Activated CD4-positive, alpha-beta memory T cell treated with anti-CD3 and anti-CD28 coated beads for 36 hours (primary cell): ENCODE results near the gene SLC35D3. TPM values are rescaled to one million over a fixed set of nuclear protein-coding genes. Genes with fewer than 3 reads are reported as not detected.
"Not testable (repeated sequence)": the region's sequence is repeated elsewhere in the genome, so short reads cannot be mapped to it uniquely, and the experiment has no call there.

Experiments
- CTCF ChIA-PET: fragments of 350-600 bp; sonication (Branson Sonifier 250); formaldehyde crosslinking; loops from one replicate; lab custom pipeline; 2021; ENCODE audit warnings: antibody characterized with exemption, inconsistent platforms; lab: Charles Lee
- POLR2A ChIA-PET: fragments of 350-600 bp; sonication (Branson Sonifier 250); formaldehyde crosslinking; loops from one replicate; lab custom pipeline; 2021; ENCODE audit warnings: antibody characterized with exemption; lab: Charles Lee
- DNase-seq: peaks from one replicate; pipeline ENCODE4 v3.0.0-alpha.2; 2020
- H3K27ac Mint-ChIP-seq: one replicate; pipeline ENCODE4 v1.8.0; 2021; ENCODE audit warnings: mixed read lengths
- H3K27me3 Mint-ChIP-seq: one replicate; pipeline ENCODE4 v1.8.0; 2021; ENCODE audit warnings: mixed read lengths
- H3K36me3 Mint-ChIP-seq: one replicate; pipeline ENCODE4 v1.8.0; 2021; ENCODE audit warnings: mixed read lengths
- H3K4me1 Mint-ChIP-seq: one replicate; pipeline ENCODE4 v1.8.0; 2021; ENCODE audit warnings: low read depth, mixed read lengths
- H3K4me3 Mint-ChIP-seq: one replicate; pipeline ENCODE4 v1.8.0; 2021; ENCODE audit warnings: mild to moderate bottlenecking, mixed read lengths
- H3K9me3 Mint-ChIP-seq: one replicate; pipeline ENCODE4 v1.8.0; 2021; ENCODE audit warnings: mixed read lengths
- intact Hi-C: fragments of 100-400 bp; cut with micrococcal nuclease; formaldehyde crosslinking; loops from one replicate; pipeline ENCODE4 v1.15.1; 2023
- total RNA-seq, 2 experiments: library from RNA; stranded (reverse); gene quantifications; one replicate each; pipeline ENCODE4 v1.2.3, GENCODE V29; 2021

SLC35D3 gene
- total RNA-seq, 2 experiments from 2014 or later, result not detected

DNA sequence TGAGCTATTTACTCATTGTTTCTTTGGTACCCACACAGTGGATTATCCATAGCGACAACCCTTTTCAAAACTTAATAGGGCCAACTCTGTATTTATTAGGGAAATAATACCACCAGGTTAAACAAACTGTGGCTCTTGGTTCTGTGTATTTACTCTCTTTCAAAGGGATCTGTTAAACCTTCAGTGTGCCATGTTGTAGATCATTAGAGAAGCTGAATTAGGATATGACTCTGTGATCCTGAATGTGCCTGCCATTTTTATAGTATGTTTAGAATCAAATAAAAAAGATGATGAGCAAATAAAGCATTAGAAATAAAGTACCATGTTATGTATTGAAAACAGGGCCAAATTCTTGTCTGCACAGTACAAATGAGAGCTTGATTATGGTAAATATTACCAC lies 25.0 kb upstream of the SLC35D3 start:
- H3K36me3 Mint-ChIP-seq, result peaks cover 15% of the 10 kb centered on the region
- no peak for DNase-seq
- H3K9me3 Mint-ChIP-seq, result no peaks in the 10 kb centered on the region
- H3K4me1 Mint-ChIP-seq, result peaks cover 4% of the 10 kb centered on the region
- no peak overlapping the region for H3K27ac Mint-ChIP-seq
- no peak overlapping the region for H3K4me3 Mint-ChIP-seq
- POLR2A ChIA-PET, result no interaction called here
- intact Hi-C loops, result no loop called here
- CTCF ChIA-PET, result no interaction called here
- H3K27me3 Mint-ChIP-seq, result no peaks in the 10 kb centered on the region

DNA sequence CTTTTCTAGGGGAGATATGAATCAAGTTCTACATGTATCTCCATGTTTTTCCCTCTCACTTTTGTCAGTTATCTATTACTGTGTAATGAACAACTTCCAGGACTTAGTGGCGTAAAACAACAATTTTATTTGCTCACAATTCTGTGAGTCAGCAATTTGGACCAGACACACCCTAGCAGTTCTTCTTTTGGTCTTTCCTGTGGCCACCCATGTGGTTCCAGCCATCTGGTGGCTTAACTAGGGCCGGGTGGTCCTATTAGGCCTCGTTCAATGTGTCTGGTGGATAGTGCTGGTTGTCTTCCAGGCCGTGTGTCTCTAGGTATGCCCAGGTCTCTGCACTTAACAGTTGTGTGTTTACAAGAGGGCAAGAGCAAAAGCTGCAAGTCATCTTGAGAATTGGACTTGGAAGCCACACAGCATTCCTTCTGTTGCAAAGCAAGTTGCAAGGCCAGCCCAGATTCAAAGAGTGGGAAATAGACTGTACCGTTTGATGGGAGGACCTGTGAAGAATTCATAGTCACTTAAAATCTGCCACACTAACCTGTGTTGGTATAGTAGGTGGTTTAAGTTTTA lies 20.8 kb upstream of the SLC35D3 start:
- no peaks in the 10 kb centered on the region for H3K9me3 Mint-ChIP-seq
- H3K4me1 Mint-ChIP-seq, result peaks cover 4% of the 10 kb centered on the region
- no peak overlapping the region for H3K27ac Mint-ChIP-seq
- intact Hi-C loops, result no loop called here
- peaks cover 15% of the 10 kb centered on the region for H3K36me3 Mint-ChIP-seq
- POLR2A ChIA-PET, result no interaction called here
- DNase-seq, result no peak
- CTCF ChIA-PET, result interaction anchor here (0.5 to 1.4 kb wide), 2 partner anchors 28 to 113 kb away, joined by 3 read pairs; no protein-coding TSS in a partner anchor
- H3K27me3 Mint-ChIP-seq, result no peaks in the 10 kb centered on the region
- no peak overlapping the region for H3K4me3 Mint-ChIP-seq

DNA sequence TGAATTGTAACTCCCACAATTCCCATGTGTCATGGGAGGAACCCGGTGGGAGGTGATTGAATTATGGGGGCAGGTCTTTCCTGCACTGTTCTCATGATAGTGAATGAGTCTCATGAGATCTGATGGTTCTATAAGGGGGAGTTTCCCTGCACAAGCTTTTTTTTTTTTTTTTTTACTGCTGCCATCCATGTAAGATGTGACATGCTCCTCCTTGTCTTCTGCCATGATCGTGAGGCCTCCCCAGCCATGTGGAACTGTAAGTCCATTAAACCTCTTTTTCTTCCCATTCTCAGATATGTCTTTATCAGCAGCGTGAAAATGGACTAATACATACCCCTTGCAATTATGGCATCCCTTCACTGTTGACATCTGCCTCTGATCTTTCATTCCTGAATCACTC lies 17.6 kb upstream of the SLC35D3 start:
- CTCF ChIA-PET, H3K9me3 Mint-ChIP-seq, H3K4me3 Mint-ChIP-seq, H3K27ac Mint-ChIP-seq, intact Hi-C loops, H3K4me1 Mint-ChIP-seq, H3K27me3 Mint-ChIP-seq, DNase-seq, POLR2A ChIA-PET: not testable (repeated sequence)
- peaks cover 11% of the 10 kb centered on the region for H3K36me3 Mint-ChIP-seq

DNA sequence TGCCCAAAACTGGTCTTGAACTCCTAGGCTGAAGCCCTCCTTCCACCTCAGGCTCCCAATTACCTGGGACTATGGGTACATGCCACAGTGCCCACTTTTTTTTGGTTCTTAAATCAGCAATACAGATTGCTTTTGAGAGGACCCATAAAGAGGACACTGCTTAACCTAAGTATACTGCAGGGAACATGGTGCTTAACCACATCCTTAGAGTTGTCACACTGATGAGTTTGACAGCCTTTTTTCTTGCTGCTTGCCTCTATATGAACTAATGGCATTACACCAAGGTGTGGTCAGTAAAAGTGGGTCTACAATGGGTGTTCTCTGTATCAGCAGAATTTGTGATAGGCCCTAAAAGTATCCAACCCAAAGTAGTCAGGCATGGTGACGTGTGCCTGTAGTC lies 7.2 kb upstream of the SLC35D3 start:
- no peaks in the 10 kb centered on the region for H3K9me3 Mint-ChIP-seq
- intact Hi-C loops, result no loop called here
- H3K4me1 Mint-ChIP-seq, result peaks cover 1% of the 10 kb centered on the region
- no peak for DNase-seq
- peaks cover 11% of the 10 kb centered on the region for H3K27me3 Mint-ChIP-seq
- H3K4me3 Mint-ChIP-seq, result no peak overlapping the region
- ChIA-PET POLR2A (no interaction called here), CTCF (no interaction called here)
- H3K27ac Mint-ChIP-seq, result no peak overlapping the region
- peaks cover 31% of the 10 kb centered on the region for H3K36me3 Mint-ChIP-seq

DNA sequence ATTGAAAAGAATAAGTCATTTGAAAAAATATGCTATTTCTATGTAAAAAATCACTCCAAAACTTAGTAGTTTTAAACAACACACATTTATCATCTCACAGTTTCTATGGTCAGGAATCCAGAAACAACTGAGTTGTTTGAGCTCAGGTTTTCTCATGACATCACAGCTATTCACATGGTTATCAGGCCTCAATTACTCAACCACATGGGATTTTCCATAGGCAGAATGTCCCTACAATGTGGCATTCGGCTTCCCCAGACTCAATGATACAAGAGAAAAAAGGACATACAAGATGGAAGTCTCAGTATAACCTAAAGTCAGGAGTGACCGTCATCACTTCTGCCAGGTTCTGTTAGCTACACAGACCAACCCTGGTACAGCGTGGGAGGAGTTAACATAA lies 3.4 kb upstream of the SLC35D3 start:
- H3K9me3 Mint-ChIP-seq, result no peaks in the 10 kb centered on the region
- intact Hi-C loops, result no loop called here
- peaks cover 21% of the 10 kb centered on the region for H3K4me1 Mint-ChIP-seq
- POLR2A ChIA-PET, result no interaction called here
- no peak for DNase-seq
- peaks cover 12% of the 10 kb centered on the region for H3K36me3 Mint-ChIP-seq
- CTCF ChIA-PET, result interaction anchor here (0.6 kb wide), 1 partner anchor 557 kb away, joined by 3 read pairs; no protein-coding TSS in a partner anchor
- peaks cover 34% of the 10 kb centered on the region for H3K27me3 Mint-ChIP-seq
- H3K27ac Mint-ChIP-seq, result no peak overlapping the region
- no peak overlapping the region for H3K4me3 Mint-ChIP-seq

DNA sequence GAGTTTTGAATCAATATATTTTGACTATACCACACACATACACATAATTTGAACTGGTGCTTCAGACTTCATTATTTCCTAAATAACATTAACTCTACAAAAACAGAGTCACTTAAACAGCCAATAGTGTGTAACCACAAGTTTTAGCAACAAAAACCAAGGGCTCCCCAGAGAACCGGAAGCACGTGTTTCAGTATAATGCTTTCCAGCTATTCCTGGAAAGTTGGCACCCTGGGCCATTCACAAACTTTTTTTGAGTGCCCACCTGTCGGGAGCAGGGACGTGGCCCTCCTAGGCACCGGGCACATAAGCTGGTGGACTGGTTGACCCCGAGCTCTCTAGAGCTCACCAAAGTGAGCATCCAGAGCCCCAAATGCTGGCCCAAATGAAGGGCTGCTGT lies 1.9 kb upstream of the SLC35D3 start:
- H3K4me1 Mint-ChIP-seq, result peaks cover 23% of the 10 kb centered on the region
- CTCF ChIA-PET, result no interaction called here
- H3K27ac Mint-ChIP-seq, result no peak overlapping the region
- intact Hi-C loops, result loop anchor here (2.0 to 10.0 kb wide), 3 partner anchors 97 to 315 kb away; partner anchors contain the start of gene PEX7
- no peaks in the 10 kb centered on the region for H3K9me3 Mint-ChIP-seq
- POLR2A ChIA-PET, result no interaction called here
- peaks cover 46% of the 10 kb centered on the region for H3K27me3 Mint-ChIP-seq
- peak overlapping the region; percentile 64 for H3K4me3 Mint-ChIP-seq
- H3K36me3 Mint-ChIP-seq, result peaks cover 7% of the 10 kb centered on the region
- no peak for DNase-seq

DNA sequence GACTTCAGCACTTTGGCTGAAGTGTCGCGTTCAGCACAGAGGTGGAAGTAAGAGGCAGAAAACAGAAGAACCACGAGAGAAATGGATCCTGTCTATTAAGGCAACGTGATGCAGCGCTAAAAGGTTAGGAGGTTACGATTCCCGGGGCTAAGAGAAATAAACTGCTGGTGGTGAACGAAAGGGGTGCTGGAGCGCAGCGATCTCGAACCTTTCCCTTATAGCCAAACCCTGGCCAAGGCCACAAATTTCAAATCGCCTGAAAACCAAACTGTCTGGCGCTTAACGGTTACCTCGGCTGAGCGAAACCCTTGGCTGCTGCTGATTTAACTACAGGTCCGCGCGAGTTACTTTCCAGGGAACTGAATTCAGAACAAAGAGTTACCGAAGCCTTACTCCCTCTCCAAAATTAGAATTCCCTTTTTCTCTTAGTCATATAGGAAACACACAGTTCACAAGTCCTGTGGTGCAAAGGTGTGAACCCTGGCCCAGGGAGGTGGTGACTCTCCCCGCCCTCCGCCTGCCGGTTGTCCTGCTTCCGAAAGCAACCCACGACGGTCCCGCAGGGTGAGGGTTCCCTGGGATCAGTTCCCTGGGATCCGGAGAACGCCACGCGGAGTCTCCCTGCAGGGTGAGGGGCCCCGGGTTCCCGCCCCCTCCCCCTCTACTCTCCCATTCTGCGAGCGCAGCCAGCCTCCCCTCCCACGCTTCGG lies 1.3 kb upstream of the SLC35D3 start:
- Mint-ChIP-seq H3K4me1 (peaks cover 23% of the 10 kb centered on the region), H3K36me3 (peaks cover 3% of the 10 kb centered on the region), H3K4me3 (peak overlapping the region; percentile 64), H3K27me3 (peaks cover 46% of the 10 kb centered on the region), H3K27ac (no peak overlapping the region), H3K9me3 (no peaks in the 10 kb centered on the region)
- intact Hi-C loops, result loop anchor here (2.0 to 10.0 kb wide), 3 partner anchors 98 to 316 kb away; partner anchors contain the start of gene PEX7
- ChIA-PET CTCF (no interaction called here), POLR2A (no interaction called here)
- peak; percentile 31 for DNase-seq

DNA sequence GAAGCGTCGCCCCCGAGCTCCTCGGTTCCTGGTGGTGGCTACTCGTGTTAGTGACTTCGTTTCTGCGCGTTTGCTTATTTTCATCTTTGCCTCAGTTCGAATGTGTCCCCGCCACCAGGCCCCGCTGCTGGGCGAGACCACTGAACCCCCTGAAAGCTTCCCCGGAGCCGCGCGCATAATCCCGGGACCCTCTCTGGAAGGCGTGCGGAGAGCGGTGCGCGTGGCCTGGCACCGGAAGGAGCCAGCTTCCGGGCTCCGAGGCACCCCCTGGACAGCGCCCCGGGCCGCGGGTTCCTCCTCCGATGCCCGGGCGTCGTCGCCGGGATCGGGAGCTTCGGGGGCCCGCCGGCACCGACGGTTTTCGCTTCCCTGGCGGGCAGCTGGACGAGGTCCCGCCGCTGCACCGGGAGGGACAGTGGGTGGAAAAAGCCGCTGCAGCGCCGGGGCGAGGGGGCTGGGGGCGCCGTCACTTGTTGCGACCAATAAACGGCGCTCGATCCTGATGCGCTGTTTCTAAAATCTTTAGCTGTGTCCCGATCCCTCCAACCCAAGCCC lies 643 bp upstream of the SLC35D3 start:
- Mint-ChIP-seq H3K4me1 (peaks cover 23% of the 10 kb centered on the region), H3K36me3 (peaks cover 2% of the 10 kb centered on the region), H3K9me3 (no peaks in the 10 kb centered on the region), H3K27me3 (peaks cover 46% of the 10 kb centered on the region), H3K27ac (no peak overlapping the region), H3K4me3 (peak overlapping the region; percentile 64)
- POLR2A ChIA-PET, result interaction anchor here (0.8 kb wide), 1 partner anchor 328 kb away, joined by 3 read pairs; no protein-coding TSS in a partner anchor
- intact Hi-C loops, result loop anchor here (2.0 to 10.0 kb wide), 3 partner anchors 99 to 317 kb away; partner anchors contain the start of gene PEX7
- CTCF ChIA-PET, result interaction anchor here (1.0 kb wide), 1 partner anchor 9 kb away, joined by 3 read pairs; no protein-coding TSS in a partner anchor
- peak; percentile 10 for DNase-seq

DNA sequence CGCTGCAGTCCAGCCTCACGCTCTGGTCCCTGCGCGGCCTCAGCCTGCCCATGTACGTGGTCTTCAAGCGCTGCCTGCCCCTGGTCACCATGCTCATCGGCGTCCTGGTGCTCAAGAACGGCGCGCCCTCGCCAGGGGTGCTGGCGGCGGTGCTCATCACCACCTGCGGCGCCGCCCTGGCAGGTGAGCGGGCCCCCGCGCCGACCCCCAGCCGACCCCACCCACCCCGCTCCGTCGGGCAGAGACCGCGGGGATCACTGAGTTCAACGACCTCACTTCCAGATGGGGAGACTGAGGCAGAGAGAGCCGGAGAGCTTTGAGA lies 545 bp downstream of the SLC35D3 start:
- peaks cover 46% of the 10 kb centered on the region for H3K27me3 Mint-ChIP-seq
- intact Hi-C loops, result loop anchor here (10.0 kb wide), 2 partner anchors 278 to 318 kb away; no protein-coding TSS in a partner anchor
- ChIA-PET POLR2A (no interaction called here), CTCF (interaction anchor here (0.9 kb wide), 1 partner anchor 130 kb away, joined by 4 read pairs; the partner anchor contains the start of gene MAP3K5)
- H3K4me1 Mint-ChIP-seq, result peaks cover 23% of the 10 kb centered on the region
- no peak overlapping the region for H3K27ac Mint-ChIP-seq
- peak overlapping the region; percentile 69 for H3K4me3 Mint-ChIP-seq
- DNase-seq, result peak; percentile 21
- H3K36me3 Mint-ChIP-seq, result no peaks in the 10 kb centered on the region
- no peaks in the 10 kb centered on the region for H3K9me3 Mint-ChIP-seq

DNA sequence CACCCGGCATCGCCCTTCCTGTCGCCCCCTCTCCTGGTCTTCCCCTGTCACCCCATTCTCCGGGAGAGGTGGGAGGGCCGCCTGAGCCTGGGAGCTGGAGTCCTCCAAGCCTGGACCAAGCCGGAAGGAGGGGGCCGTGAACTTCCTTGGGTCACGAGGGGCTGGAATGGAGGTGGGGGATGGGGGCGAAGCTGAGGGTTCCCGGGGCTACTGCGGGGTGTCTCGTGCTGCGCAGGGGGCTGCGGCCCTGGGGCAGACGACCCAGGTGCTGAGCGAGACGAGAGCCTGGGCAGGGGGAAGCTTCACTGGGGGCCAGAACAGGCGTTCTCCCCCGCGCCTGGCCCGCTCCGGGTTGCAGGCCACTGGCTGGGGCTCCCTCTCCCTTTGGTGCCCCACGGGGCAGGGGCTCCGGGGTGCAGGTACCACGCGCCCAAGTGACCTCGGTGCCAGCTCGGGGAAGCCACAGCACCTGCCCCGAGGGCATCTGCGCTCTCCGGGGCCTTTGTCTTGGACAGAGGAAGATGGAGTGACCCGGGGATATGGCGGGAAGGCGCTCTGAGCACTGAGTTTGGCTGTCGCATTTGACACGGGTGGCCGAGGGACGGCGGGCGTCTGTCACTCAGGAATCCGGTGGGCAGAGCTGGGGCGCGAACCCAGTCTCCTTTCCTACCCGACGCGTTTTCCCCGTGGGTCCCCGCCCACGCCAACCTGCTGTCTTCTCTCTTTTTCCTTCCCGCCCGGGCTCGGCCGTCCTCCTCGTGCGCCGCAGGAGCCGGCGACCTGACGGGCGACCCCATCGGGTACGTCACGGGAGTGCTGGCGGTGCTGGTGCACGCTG lies 1.2 kb downstream of the SLC35D3 start:
- DNase-seq, result peak; percentile 36
- POLR2A ChIA-PET, result no interaction called here

DNA sequence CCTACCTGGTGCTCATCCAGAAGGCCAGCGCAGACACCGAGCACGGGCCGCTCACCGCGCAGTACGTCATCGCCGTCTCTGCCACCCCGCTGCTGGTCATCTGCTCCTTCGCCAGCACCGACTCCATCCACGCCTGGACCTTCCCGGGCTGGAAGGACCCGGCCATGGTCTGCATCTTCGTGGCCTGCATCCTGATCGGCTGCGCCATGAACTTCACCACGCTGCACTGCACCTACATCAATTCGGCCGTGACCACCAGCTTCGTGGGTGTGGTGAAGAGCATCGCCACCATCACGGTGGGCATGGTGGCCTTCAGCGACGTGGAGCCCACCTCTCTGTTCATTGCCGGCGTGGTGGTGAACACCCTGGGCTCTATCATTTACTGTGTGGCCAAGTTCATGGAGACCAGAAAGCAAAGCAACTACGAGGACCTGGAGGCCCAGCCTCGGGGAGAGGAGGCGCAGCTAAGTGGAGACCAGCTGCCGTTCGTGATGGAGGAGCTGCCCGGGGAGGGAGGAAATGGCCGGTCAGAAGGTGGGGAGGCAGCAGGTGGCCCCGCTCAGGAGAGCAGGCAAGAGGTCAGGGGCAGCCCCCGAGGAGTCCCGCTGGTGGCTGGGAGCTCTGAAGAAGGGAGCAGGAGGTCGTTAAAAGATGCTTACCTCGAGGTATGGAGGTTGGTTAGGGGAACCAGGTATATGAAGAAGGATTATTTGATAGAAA lies 2.0 kb downstream of the SLC35D3 start:
- Mint-ChIP-seq H3K4me3 (peak overlapping the region; percentile 35), H3K27me3 (peaks cover 40% of the 10 kb centered on the region), H3K27ac (no peak overlapping the region), H3K36me3 (no peaks in the 10 kb centered on the region), H3K4me1 (peaks cover 23% of the 10 kb centered on the region), H3K9me3 (no peaks in the 10 kb centered on the region)
- CTCF ChIA-PET, result interaction anchor here (2.3 kb wide), 1 partner anchor 280 kb away, joined by 9 read pairs; no protein-coding TSS in a partner anchor
- DNase-seq, result no peak
- intact Hi-C loops, result loop anchor here (10.0 kb wide), 2 partner anchors 279 to 319 kb away; no protein-coding TSS in a partner anchor
- POLR2A ChIA-PET, result no interaction called here

More for the DNA sequence above, 1.2 kb downstream of the SLC35D3 start:
- H3K36me3 Mint-ChIP-seq, result no peaks in the 10 kb centered on the region
- no peaks in the 10 kb centered on the region for H3K9me3 Mint-ChIP-seq
- peaks cover 46% of the 10 kb centered on the region for H3K27me3 Mint-ChIP-seq
- peaks cover 23% of the 10 kb centered on the region for H3K4me1 Mint-ChIP-seq
- CTCF ChIA-PET, result no interaction called here
- H3K27ac Mint-ChIP-seq, result no peak overlapping the region
- H3K4me3 Mint-ChIP-seq, result peak overlapping the region; percentile 35
- intact Hi-C loops, result loop anchor here (10.0 kb wide), 2 partner anchors 279 to 319 kb away; no protein-coding TSS in a partner anchor
